RWPE2 (cell line): Measurements from ENCODE around the gene DAAM2.

Experiments used
- ATAC-seq: fragments of 200-7000 bp; cut with Tn5 transposase; 3 replicates; pipeline ENCODE4 v1.9.1; 2021; ENCODE audit warnings: low read depth
- DNase-seq: peaks from one replicate; pipeline ENCODE4 v3.0.0-alpha.2; 2020; ENCODE audit warnings: low spot score
- H3K27ac ChIP-seq: fragments of 450-650 bp; 2 replicates; pipeline ENCODE4 v1.5.1; 2017; ENCODE audit warnings: mild to moderate bottlenecking; ENCODE audit not compliant: poor library complexity, severe bottlenecking
- H3K27me3 ChIP-seq: fragments of 250-450 bp; sonication (Bioruptor Pico); 2 replicates; pipeline ENCODE4 v1.5.1; 2021; ENCODE audit warnings: mild to moderate bottlenecking, moderate library complexity; ENCODE audit not compliant: insufficient read depth, poor library complexity, severe bottlenecking
- H3K36me3 ChIP-seq: fragments of 250-450 bp; sonication (Bioruptor Pico); 2 replicates; pipeline ENCODE4 v1.5.1; 2020; ENCODE audit warnings: low read depth, mild to moderate bottlenecking, moderate library complexity
- H3K4me1 ChIP-seq: fragments of 250-450 bp; sonication (Bioruptor Pico); 2 replicates; pipeline ENCODE4 v1.5.1; 2021; ENCODE audit warnings: mild to moderate bottlenecking, moderate library complexity; ENCODE audit not compliant: insufficient read depth, poor library complexity, severe bottlenecking
- H3K4me3 ChIP-seq: fragments of 250-450 bp; sonication (Bioruptor Pico); 2 replicates; pipeline ENCODE4 v1.5.1; 2021; ENCODE audit warnings: mild to moderate bottlenecking, moderate library complexity; ENCODE audit not compliant: severe bottlenecking
- H3K9me3 ChIP-seq: fragments of 250-450 bp; sonication (Bioruptor Pico); 2 replicates; pipeline ENCODE4 v1.5.1; 2021; ENCODE audit warnings: mild to moderate bottlenecking, moderate library complexity; ENCODE audit not compliant: severe bottlenecking
- CTCF ChIP-seq: fragments of 450-650 bp; IDR thresholded peaks from one replicate; pipeline ENCODE4 v1.5.1; 2017; ENCODE audit warnings: mild to moderate bottlenecking, moderate library complexity; ENCODE audit not compliant: poor library complexity, severe bottlenecking

DAAM2 gene

GRCh38 chr6:39831701-39832100 lies 39.5 kb downstream of the DAAM2 start:
- Histone ChIP-seq H3K36me3 (no peaks in the 10 kb centered on the region), H3K4me3 (no peak overlapping the region), H3K9me3 (no peaks in the 10 kb centered on the region), H3K4me1 (no peaks in the 10 kb centered on the region), H3K27me3 (no peaks in the 10 kb centered on the region), H3K27ac (no peak overlapping the region)
- no peak for TF ChIP-seq CTCF
- DNase-seq (no peak), ATAC-seq (no peak)

GRCh38 chr6:39834278-39834677 lies 42.1 kb downstream of the DAAM2 start:
- no peak for DNase-seq
- ATAC-seq = no peak
- Histone ChIP-seq H3K4me3 (no peak overlapping the region), H3K27ac (no peak overlapping the region), H3K4me1 (no peaks in the 10 kb centered on the region), H3K9me3 (no peaks in the 10 kb centered on the region), H3K36me3 (no peaks in the 10 kb centered on the region), H3K27me3 (no peaks in the 10 kb centered on the region)
- TF ChIP-seq CTCF = no peak

GRCh38 chr6:39834866-39835265 lies 42.7 kb downstream of the DAAM2 start:
- no peaks in the 10 kb centered on the region for H3K4me1 ChIP-seq
- no peaks in the 10 kb centered on the region for H3K27me3 ChIP-seq
- no peak for TF ChIP-seq CTCF
- H3K4me3 ChIP-seq = no peak overlapping the region
- H3K36me3 ChIP-seq = no peaks in the 10 kb centered on the region
- DNase-seq = no peak
- no peaks in the 10 kb centered on the region for H3K9me3 ChIP-seq
- no peak for ATAC-seq
- H3K27ac ChIP-seq = no peak overlapping the region

GRCh38 chr6:39835821-39836295 lies 43.7 kb downstream of the DAAM2 start:
- H3K27me3 ChIP-seq = no peaks in the 10 kb centered on the region
- no peaks in the 10 kb centered on the region for H3K4me1 ChIP-seq
- no peak for TF ChIP-seq CTCF
- no peak for DNase-seq
- no peak for ATAC-seq
- no peak overlapping the region for H3K27ac ChIP-seq
- H3K4me3 ChIP-seq = no peak overlapping the region
- no peaks in the 10 kb centered on the region for H3K9me3 ChIP-seq
- H3K36me3 ChIP-seq = no peaks in the 10 kb centered on the region

GRCh38 chr6:39836606-39837005 lies 44.4 kb downstream of the DAAM2 start:
- Histone ChIP-seq H3K9me3 (no peaks in the 10 kb centered on the region), H3K27me3 (no peaks in the 10 kb centered on the region), H3K36me3 (no peaks in the 10 kb centered on the region), H3K4me3 (no peak overlapping the region), H3K27ac (no peak overlapping the region), H3K4me1 (no peaks in the 10 kb centered on the region)
- DNase-seq (no peak), ATAC-seq (no peak)
- TF ChIP-seq CTCF = no peak
